Hepatocyte (in vitro differentiated cells): ENCODE data around the gene GTF3C1. TPM values are rescaled to one million over a fixed set of nuclear protein-coding genes. Genes with fewer than 3 reads are reported as not detected.

Source experiments
- DNase-seq: peaks from one replicate; pipeline ENCODE4 v3.0.0-alpha.2; 2016; ENCODE audit warnings: low spot score
- H2AFZ ChIP-seq: fragments of 200-600 bp; sonication (generic); 2 replicates; pipeline ENCODE4 v1.6.0; 2016; ENCODE audit warnings: antibody characterized with exemption, mild to moderate bottlenecking
- H3K27ac ChIP-seq: fragments of 200-600 bp; sonication (generic); 2 replicates; pipeline ENCODE4 v1.5.1; 2016; ENCODE audit warnings: mild to moderate bottlenecking
- H3K27me3 ChIP-seq: fragments of 200-600 bp; sonication (generic); 2 replicates; pipeline ENCODE4 v1.6.1; 2016
- H3K36me3 ChIP-seq: fragments of 200-600 bp; sonication (generic); replicated peaks from 2 replicates; pipeline ENCODE4 v1.5.1; 2016; ENCODE audit warnings: low read depth; ENCODE audit not compliant: insufficient read depth
- H3K4me1 ChIP-seq: fragments of 200-600 bp; sonication (generic); 2 replicates; pipeline ENCODE4 v1.5.1; 2016; ENCODE audit warnings: mild to moderate bottlenecking, moderate library complexity; ENCODE audit not compliant: insufficient read depth
- H3K4me2 ChIP-seq: fragments of 200-600 bp; sonication (generic); 2 replicates; pipeline ENCODE4 v1.6.0; 2016
- H3K4me3 ChIP-seq: fragments of 200-600 bp; sonication (generic); 2 replicates; pipeline ENCODE4 v1.5.1; 2016; ENCODE audit warnings: mild to moderate bottlenecking
- H3K79me2 ChIP-seq: fragments of 200-600 bp; sonication (generic); 2 replicates; pipeline ENCODE4 v1.6.0; 2017; ENCODE audit warnings: mild to moderate bottlenecking
- H3K9me2 ChIP-seq: fragments of 200-600 bp; sonication (generic); replicated peaks from 2 replicates; pipeline ENCODE4 v1.6.0; 2017; ENCODE audit warnings: mild to moderate bottlenecking; ENCODE audit not compliant: insufficient read depth
- H3K9me3 ChIP-seq: fragments of 200-600 bp; sonication (generic); 2 replicates; pipeline ENCODE4 v1.5.1; 2016; ENCODE audit warnings: low read depth, mild to moderate bottlenecking
- H4K20me1 ChIP-seq: fragments of 200-600 bp; sonication (generic); 2 replicates; pipeline ENCODE4 v1.6.0; 2016; ENCODE audit warnings: mild to moderate bottlenecking; ENCODE audit not compliant: insufficient read depth, poor library complexity, severe bottlenecking
- EZH2 ChIP-seq: fragments of 200-600 bp; sonication (generic); IDR thresholded peaks from 2 replicates; pipeline ENCODE4 v1.6.1; 2016; ENCODE audit warnings: antibody characterized with exemption, mild to moderate bottlenecking, borderline replicate concordance
- EZH2phosphoT487 ChIP-seq: fragments of 200-600 bp; sonication (generic); IDR thresholded peaks from one replicate; pipeline ENCODE4 v1.6.1; 2018; ENCODE audit warnings: antibody characterized with exemption, mild to moderate bottlenecking, low read depth, moderate library complexity; ENCODE audit not compliant: unreplicated experiment, severe bottlenecking
- WGBS: methylation state at CpG from one replicate; pipeline ENCODE4 v1.1.6; 2016; ENCODE audit warnings: low lambda C conversion rate; ENCODE audit errors: missing lambda C conversion rate; 5-methylcytosine and 5-hydroxymethylcytosine counted together
- polyA plus RNA-seq: library from polyadenylated mRNA; unstranded; fragments of >200 nt; fragmentation: Nextera tagmentation; extraction: Ambion mirVana; gene quantifications from 2 replicates; pipeline ENCODE4 v1.2.1, GENCODE V29; 2016
- total RNA-seq: library from RNA; depleted of rRNA; stranded (reverse); fragments of >200 nt; gene quantifications from 2 replicates; pipeline ENCODE4 v1.2.3, GENCODE V29; 2014
- TF ChIP-seq, protein P1 (sequence below): fragments of 200-600 bp; sonication (generic); IDR thresholded peaks from 2 replicates; pipeline ENCODE4 v1.5.1; 2016; ENCODE audit warnings: antibody characterized with exemption, mild to moderate bottlenecking; ENCODE audit not compliant: poor library complexity

GTF3C1 gene
- total and polyA plus RNA-seq, 2 experiments from 2014 or later = 41.5 to 59.6 TPM

DNA sequence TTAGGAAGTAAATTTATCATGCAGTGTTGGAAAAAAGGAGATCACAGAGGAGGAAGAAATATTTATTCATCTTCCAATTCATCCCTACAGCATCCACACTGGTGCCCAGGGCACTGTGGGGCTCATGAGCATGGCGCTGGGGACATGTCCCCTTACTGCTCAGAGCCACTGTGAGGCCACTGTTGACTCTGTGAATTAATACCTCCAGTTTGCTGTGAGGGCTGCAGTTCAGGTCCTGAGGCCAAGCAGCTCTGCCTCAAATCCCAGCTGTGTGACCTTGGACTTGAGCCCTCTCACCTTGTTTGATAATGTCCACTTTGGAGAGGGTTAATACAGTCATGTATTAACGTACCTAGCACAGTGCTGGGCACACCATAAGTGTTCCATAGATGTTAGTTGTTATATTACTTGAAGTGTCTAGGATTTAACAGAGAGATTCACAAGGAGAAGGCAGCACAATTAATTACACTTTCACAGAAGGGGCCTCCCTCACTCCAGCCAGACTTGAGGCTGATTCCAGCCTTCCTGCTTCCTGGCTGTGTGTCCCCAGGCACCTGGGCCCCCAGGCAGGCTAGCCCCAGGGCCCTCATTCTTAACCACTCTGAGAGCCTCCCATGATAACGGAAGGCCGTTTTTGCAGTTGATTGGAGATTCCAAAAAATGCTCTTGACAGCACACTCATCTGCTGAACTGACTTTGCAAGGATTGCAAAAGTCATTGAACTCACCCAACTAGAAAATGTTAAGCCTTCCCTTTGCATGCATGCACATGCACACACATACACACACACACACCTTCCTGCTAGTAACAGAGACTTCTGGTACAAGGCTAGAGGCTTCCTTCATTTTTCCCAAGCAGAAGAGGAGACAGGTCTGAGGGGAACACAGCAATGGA is 29.6 kb upstream of the GTF3C1 start:
- Histone ChIP-seq H3K27ac (peak overlapping the region; percentile 74), H2AFZ (no peak overlapping the region), H3K27me3 (no peaks in the 10 kb centered on the region), H3K9me2 (no peaks in the 10 kb centered on the region), H3K4me3 (no peak overlapping the region), H4K20me1 (no peaks in the 10 kb centered on the region), H3K9me3 (no peaks in the 10 kb centered on the region), H3K36me3 (no peaks in the 10 kb centered on the region), H3K79me2 (no peaks in the 10 kb centered on the region), H3K4me1 (peaks cover 13% of the 10 kb centered on the region), H3K4me2 (peak overlapping the region; percentile 15)
- WGBS = 57% methylated on average over 4 of the region's 4 CpGs
- no peak for DNase-seq
- TF ChIP-seq EZH2phosphoT487 = no peak
- TF ChIP-seq, protein P1, sequence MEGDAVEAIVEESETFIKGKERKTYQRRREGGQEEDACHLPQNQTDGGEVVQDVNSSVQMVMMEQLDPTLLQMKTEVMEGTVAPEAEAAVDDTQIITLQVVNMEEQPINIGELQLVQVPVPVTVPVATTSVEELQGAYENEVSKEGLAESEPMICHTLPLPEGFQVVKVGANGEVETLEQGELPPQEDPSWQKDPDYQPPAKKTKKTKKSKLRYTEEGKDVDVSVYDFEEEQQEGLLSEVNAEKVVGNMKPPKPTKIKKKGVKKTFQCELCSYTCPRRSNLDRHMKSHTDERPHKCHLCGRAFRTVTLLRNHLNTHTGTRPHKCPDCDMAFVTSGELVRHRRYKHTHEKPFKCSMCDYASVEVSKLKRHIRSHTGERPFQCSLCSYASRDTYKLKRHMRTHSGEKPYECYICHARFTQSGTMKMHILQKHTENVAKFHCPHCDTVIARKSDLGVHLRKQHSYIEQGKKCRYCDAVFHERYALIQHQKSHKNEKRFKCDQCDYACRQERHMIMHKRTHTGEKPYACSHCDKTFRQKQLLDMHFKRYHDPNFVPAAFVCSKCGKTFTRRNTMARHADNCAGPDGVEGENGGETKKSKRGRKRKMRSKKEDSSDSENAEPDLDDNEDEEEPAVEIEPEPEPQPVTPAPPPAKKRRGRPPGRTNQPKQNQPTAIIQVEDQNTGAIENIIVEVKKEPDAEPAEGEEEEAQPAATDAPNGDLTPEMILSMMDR = no peak

DNA sequence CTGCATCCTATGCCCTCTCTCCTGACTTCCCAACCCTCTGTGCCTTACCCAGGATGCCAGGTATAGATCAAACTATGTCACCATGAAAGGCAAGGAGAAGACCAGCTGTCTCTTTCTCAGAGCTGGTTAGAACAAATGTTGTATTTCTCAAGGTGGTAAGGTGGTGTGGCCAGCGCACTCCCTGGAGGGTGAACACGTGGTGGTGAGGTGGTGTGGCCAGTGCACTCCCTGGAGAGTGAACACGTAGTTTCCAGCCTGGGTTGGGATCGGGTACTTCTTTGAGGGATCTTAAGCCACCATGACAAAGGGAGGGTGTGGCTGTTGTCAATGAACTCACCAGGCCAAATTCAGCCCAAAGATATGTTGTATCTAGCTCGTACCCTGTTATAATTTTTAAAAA is 27.0 kb upstream of the GTF3C1 start:
- DNase-seq = no peak
- Histone ChIP-seq H3K4me2 (no peak overlapping the region), H4K20me1 (no peaks in the 10 kb centered on the region), H3K36me3 (no peaks in the 10 kb centered on the region), H3K4me3 (no peak overlapping the region), H3K27ac (no peak overlapping the region), H3K79me2 (no peaks in the 10 kb centered on the region), H3K27me3 (no peaks in the 10 kb centered on the region), H3K4me1 (peaks cover 22% of the 10 kb centered on the region), H2AFZ (no peak overlapping the region), H3K9me3 (no peaks in the 10 kb centered on the region), H3K9me2 (no peaks in the 10 kb centered on the region)
- WGBS = 85% methylated on average over 5 of the region's 5 CpGs
- no peak for TF ChIP-seq EZH2phosphoT487
- TF ChIP-seq, protein P1 = no peak
- TF ChIP-seq EZH2 = no peak

DNA sequence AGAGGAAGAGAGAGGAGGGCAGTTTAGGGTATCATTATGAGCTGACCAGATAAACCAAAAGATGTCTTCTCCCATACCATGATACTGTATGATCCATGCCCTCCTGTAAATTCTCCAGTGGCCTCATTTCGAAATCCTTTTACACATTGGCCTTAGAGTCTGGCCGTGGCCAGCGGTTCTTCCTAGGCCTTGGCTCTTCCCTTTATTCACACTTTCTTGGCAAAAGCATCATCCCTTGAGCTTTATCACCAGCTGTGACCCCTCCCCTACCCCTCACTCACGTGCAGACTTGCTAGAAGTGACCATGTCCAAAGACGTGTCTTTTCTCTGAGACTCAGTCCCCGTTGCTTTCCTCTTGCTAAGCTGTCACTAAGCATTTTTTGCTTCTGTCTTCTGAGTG is 23.0 kb upstream of the GTF3C1 start:
- H3K27me3 ChIP-seq = no peaks in the 10 kb centered on the region
- H2AFZ ChIP-seq = no peak overlapping the region
- H3K36me3 ChIP-seq = no peaks in the 10 kb centered on the region
- H3K79me2 ChIP-seq = no peaks in the 10 kb centered on the region
- 89% methylated on average over 6 of the region's 6 CpGs for WGBS
- H3K9me3 ChIP-seq = no peaks in the 10 kb centered on the region
- peaks cover 11% of the 10 kb centered on the region for H3K4me1 ChIP-seq
- no peaks in the 10 kb centered on the region for H4K20me1 ChIP-seq
- H3K4me2 ChIP-seq = no peak overlapping the region
- no peak for DNase-seq
- H3K4me3 ChIP-seq = no peak overlapping the region
- TF ChIP-seq, protein P1 = no peak
- TF ChIP-seq EZH2phosphoT487 (no peak), EZH2 (no peak)
- no peaks in the 10 kb centered on the region for H3K9me2 ChIP-seq
- no peak overlapping the region for H3K27ac ChIP-seq
